Activated CD8-positive, alpha-beta memory T cell treated with anti-CD3 and anti-CD28 coated beads for 24 hours (primary cell): Measurements from ENCODE around the gene ASPG.

Experiments
- DNase-seq: peaks from one replicate; pipeline ENCODE4 v3.0.0-alpha.2; 2020

The ASPG gene

DNA sequence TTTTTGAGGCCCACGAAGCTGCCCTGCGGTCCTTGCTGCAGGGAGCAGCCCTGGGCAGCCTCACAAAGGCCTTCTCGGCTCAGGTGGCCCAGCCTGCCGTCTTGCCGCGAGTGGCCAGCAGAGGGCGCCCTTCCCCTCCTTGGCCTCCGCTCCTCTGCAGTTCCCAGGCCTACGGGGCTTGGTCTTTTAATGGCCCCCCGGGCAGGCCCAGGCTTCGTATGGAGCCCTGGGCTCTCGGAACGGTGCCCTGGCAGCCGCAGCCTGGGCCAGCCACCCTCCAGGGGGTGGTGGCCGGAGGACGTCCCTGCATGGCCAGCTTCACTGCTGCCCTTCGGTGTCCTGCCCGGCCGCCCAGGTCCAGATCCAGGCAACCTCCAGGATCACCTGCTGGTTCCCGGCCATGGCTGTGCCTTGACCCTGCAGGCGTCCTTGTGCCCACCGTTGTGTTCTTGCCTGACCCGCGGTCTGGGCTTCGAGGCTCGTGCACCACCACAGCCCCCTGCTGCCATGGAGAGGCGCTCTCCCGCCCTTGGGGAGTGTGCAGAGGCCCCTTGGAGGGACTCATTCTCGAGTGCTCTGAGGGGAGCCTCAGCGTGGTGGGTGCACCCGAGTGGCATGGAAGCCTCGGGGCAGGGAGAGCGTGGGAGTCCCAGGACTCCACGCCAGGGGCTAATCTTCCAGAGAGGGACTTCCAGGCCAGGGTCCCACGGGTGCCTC, 9.4 kb downstream of the ASPG start:
- peak; percentile 91 for DNase-seq

- no peak for DNase-seq
These were observed 10.2 kb downstream of the ASPG start for GRCh38 chr14:104095426-104096310.

- no peak for DNase-seq
These were observed 10.8 kb downstream of the ASPG start for GRCh38 chr14:104096318-104096717.

GRCh38 chr14:104096751-104097700, 11.5 kb downstream of the ASPG start:
- DNase-seq = no peak

- DNase-seq = no peak
These were observed 13.0 kb downstream of the ASPG start for GRCh38 chr14:104098272-104099095.

DNA sequence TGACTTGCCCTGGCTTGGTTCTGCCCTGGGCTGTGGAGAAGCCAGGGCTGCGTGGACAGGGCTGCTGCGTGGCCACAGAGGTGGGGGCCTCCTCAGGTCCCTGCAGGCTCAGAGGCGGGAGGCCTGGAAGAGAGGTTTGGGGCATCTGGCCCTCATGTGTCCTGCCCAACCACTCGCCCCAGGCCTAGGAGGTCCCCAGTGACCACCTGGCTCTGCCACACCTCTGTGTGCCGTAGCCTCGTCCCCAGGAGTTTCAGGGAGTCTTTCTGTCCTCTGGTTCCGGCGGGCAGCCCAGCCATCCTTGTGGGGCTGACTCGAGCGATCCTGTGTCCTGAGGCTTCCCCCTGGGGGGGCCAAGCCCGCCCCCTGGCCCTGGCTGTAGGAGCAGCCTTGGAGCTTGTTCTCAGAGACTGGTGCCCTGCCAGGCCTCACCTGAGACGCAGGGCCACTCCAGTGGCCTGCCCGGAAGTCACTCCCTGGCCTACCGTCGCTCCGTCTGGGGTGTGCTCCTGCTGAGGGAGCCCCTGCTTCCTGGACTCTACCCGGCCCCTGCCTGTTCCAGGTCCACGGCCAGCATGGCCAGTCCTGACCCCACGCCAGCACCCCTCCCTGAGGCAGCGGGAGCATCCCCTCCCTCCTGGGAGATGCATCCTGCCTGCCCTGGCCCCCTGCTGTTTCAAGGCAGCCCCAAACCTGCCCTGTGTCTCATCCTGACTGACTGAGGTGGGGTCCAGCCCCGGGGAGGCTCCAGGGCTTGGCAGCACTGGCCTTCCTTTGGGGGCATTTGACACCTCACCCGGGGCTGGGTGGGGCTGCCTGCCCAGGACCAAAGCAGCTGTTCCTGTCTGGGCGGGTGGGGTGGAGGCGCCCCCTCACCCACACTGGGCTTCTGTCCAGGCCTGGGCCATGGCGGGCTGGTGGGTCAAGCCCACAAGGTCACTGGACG, 13.9 kb downstream of the ASPG start:
- DNase-seq = no peak

GRCh38 chr14:104100171-104101085, 14.9 kb downstream of the ASPG start:
- no peak for DNase-seq

DNA sequence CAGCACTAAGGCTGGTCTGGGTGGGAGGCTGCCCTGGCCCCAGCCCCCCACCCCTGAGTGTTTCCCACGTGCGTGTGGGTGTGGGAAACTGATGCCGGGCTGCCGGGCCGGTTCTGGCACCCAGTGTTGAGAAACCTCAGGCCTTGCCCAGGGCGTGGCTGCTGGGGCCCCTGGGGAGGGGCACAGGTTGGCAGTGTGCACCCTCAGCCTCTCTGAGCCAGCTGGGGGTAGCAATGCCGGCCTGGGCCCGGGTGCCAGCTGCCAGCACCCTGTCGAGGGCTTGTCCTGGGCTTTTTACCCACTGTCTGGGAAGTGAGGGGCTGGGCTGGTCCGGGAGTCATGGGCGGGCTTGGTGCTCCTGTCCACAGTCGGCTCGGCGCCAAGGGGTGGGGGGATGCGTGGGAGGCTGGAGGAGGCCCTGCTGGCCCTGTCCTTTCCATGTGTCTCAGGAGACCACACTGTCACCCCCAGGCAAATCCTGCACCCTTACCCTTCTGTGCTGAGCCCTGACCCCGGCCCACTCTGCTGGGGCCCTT, 15.7 kb downstream of the ASPG start:
- no peak for DNase-seq

DNA sequence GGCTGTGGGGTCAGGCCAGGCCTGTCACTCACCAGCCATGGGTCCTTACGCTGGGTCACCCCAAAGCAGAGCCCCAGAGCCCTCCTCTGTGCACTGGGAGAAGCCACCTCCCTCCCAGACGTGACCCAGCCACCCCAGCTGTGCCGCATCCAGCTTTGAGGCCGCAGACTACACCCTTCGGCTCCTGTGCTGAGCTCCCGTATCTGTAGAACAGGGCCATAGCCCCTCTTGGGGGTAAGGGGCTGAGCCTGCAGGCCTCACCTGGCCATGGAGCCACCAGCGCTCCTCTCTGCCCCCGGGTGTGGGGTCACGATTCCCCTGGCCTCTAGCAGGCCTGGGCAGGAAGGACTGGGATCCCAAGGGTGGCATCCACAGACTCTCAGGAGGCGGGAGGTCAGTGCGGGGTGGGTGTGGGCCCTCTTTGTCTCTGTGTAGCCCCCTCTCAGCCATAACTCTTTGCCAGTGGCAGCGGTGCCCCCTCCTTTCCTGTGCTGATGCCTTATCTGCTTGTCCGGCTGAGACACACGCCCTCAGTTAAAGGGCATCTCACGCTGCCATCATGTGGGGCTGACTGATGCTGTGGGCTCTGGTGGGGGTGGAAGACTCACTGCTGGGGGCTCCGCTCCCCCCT, 16.3 kb downstream of the ASPG start:
- no peak for DNase-seq

DNA sequence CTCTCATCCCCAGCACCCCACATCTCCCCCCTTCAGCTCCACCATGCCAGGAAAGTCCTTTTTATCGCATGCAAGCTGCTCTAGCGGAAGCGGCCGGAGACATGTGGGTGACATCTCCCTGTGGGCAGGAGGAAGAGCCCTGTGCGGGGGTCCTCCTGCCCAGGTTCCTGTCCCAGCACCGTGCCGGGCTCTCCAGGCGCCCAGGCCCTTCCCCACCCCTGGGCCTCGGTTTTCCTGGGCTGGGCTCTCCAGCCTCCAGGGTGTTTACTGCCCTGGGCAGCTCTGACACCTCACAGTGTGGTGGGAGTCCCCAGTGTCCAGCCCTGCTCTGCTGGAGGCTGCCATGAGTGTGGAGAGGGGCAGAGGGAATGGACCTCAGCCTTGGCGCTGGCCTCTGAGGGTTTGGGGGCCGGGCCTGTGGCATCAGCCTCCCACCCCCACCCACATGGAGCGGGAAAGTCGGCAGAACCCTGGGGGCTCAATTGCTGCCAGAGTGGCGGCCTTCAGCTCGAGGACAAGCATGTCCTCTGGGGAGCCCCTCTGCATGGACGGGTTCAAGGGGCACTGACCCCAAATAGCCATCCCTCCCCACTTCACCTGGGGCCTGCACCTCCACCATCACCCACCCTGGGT, 16.9 kb downstream of the ASPG start:
- DNase-seq = no peak

- DNase-seq = no peak
These were observed 17.6 kb downstream of the ASPG start for GRCh38 chr14:104103061-104103445.

- DNase-seq = no peak
These were observed 18.1 kb downstream of the ASPG start for GRCh38 chr14:104103446-104104075.

GRCh38 chr14:104104076-104104901, 18.8 kb downstream of the ASPG start:
- DNase-seq = no peak

GRCh38 chr14:104105071-104105821, 19.7 kb downstream of the ASPG start:
- no peak for DNase-seq

- DNase-seq = no peak
These were observed 20.4 kb downstream of the ASPG start for GRCh38 chr14:104105822-104106470.
